ENCODE results near the gene NDUFS3. TPM values are rescaled to one million over a fixed set of nuclear protein-coding genes. Genes with fewer than 3 reads are reported as not detected.
A peak's percentile ranks its signal among the peaks of the same experiment; 100 is the strongest.

NDUFS3 gene
- total and polyA plus RNA-seq, 2 of the 13 experiments (the other 11 are each of a cell fraction or from before 2014, with no cell fraction given): 151 to 184 TPM

- TF ChIP-seq ELF4 (CRISPR knock-in tag; IDR thresholded peaks at IDR 0.05; ENCODE audit: borderline replicate concordance): no peak
- peak; percentile 92 for TF ChIP-seq YY1 (IDR thresholded peaks at IDR 0.05; ENCODE audit: insufficient read depth, insufficient replicate concordance, low read depth, low read length)
- peak; percentile 54 for TF ChIP-seq ZNF781 (CRISPR knock-in tag; IDR thresholded peaks at IDR 0.05; ENCODE audit: borderline replicate concordance, not compliant biosample characterization)
- peak; percentile 75; the same call in 1 of the 2 replicates for TF ChIP-seq KAT8 (CRISPR knock-in tag; IDR thresholded peaks at IDR 0.05)
- no peak for TF ChIP-seq ZNF335 (CRISPR knock-in tag; IDR thresholded peaks at IDR 0.05)
- TF ChIP-seq ZNF30 (CRISPR knock-in tag; IDR thresholded peaks at IDR 0.05): peak; percentile 83
- TF ChIP-seq, protein P1, sequence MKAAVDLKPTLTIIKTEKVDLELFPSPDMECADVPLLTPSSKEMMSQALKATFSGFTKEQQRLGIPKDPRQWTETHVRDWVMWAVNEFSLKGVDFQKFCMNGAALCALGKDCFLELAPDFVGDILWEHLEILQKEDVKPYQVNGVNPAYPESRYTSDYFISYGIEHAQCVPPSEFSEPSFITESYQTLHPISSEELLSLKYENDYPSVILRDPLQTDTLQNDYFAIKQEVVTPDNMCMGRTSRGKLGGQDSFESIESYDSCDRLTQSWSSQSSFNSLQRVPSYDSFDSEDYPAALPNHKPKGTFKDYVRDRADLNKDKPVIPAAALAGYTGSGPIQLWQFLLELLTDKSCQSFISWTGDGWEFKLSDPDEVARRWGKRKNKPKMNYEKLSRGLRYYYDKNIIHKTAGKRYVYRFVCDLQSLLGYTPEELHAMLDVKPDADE (CRISPR knock-in tag; IDR thresholded peaks at IDR 0.05): no peak
- no peak for TF ChIP-seq ZNF773 (CRISPR knock-in tag; IDR thresholded peaks at IDR 0.05; ENCODE audit: borderline replicate concordance)
- 0 out of 2 replicates have a peak, but pooled peaks have one; percentile 52 for TF ChIP-seq KLF6 (CRISPR knock-in tag; IDR thresholded peaks at IDR 0.05)
- TF ChIP-seq, protein P2, sequence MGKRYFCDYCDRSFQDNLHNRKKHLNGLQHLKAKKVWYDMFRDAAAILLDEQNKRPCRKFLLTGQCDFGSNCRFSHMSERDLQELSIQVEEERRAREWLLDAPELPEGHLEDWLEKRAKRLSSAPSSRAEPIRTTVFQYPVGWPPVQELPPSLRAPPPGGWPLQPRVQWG (CRISPR knock-in tag; IDR thresholded peaks at IDR 0.05; ENCODE audit: borderline replicate concordance, low read depth): no peak
- TF ChIP-seq YEATS2 (CRISPR knock-in tag; IDR thresholded peaks at IDR 0.05; ENCODE audit: borderline replicate concordance): peak; percentile 68; the same call in 1 of the 2 replicates
- TF ChIP-seq TCF7 (IDR thresholded peaks at IDR 0.05; ENCODE audit: low read depth): no peak
- no peak for TF ChIP-seq FOXK2 (IDR thresholded peaks at IDR 0.05)
- TF ChIP-seq TEAD3 (CRISPR knock-in tag; optimal IDR thresholded peaks at IDR 0.05; ENCODE audit: borderline replicate concordance): peak; percentile 3
- TF ChIP-seq ATF1 (CRISPR knock-in tag; IDR thresholded peaks at IDR 0.05): no peak
- TF ChIP-seq DPF2 (CRISPR knock-in tag; IDR thresholded peaks at IDR 0.05; ENCODE audit: borderline replicate concordance, low read depth): no peak
- TF ChIP-seq NPAS2 (CRISPR knock-in tag; IDR thresholded peaks at IDR 0.05; ENCODE audit: borderline replicate concordance): no peak
- TF ChIP-seq NFE2 (CRISPR knock-in tag; IDR thresholded peaks at IDR 0.05): no peak
- TF ChIP-seq ZFP41 (CRISPR knock-in tag; IDR thresholded peaks at IDR 0.05; ENCODE audit: borderline replicate concordance): no peak
- TF ChIP-seq ZNF234 (CRISPR knock-in tag; conservative IDR thresholded peaks at IDR 0.05): 0 out of 2 replicates have a peak, but pooled peaks have one; percentile 20
- TF ChIP-seq AHR (CRISPR knock-in tag; IDR thresholded peaks at IDR 0.05): no peak
- peak; percentile 69 for TF ChIP-seq E2F5 (CRISPR knock-in tag; conservative IDR thresholded peaks at IDR 0.05)
- no peak for TF ChIP-seq ZNF775 (CRISPR knock-in tag; IDR thresholded peaks at IDR 0.05; ENCODE audit: borderline replicate concordance)
- TF ChIP-seq FOXO4 (CRISPR knock-in tag; conservative IDR thresholded peaks at IDR 0.05): 0 out of 2 replicates have a peak, but pooled peaks have one; percentile 74
- 0 out of 2 replicates have a peak, but pooled peaks have one; percentile 54 for TF ChIP-seq GLI4 (CRISPR knock-in tag; IDR thresholded peaks at IDR 0.05; ENCODE audit: borderline replicate concordance)
- no peak for TF ChIP-seq ZNF567 (CRISPR knock-in tag; IDR thresholded peaks at IDR 0.05; ENCODE audit: borderline replicate concordance)
These were observed 13.3 kb upstream of the NDUFS3 start, which contains the start of gene PTPMT1 (continued) for GRCh38 chr11:47565340-47566148.

Measured in HepG2 (cell line).